ENCODE results near the gene MED27.
A peak's percentile ranks its signal among the peaks of the same experiment; 100 is the strongest.

The MED27 gene

GRCh38 chr9:132079391-132080091 lies at the start of gene MED27:
Gene MED27, minus strand, starts transcription at chr9:132079867. Its CDS starts 23 bp downstream, at chr9:132079844.
- peak; percentile 79 for DNase-seq (ENCODE audit: low spot score)

- DNase-seq (ENCODE audit: low spot score): no peak
Observed at GRCh38 chr9:132127888-132128534, 48.3 kb upstream of the MED27 start.

- DNase-seq (ENCODE audit: low spot score): no peak
Observed at GRCh38 chr9:132126680-132127236, 47.1 kb upstream of the MED27 start.

GRCh38 chr9:132125944-132126679 lies 46.4 kb upstream of the MED27 start:
- DNase-seq (ENCODE audit: low spot score): no peak

GRCh38 chr9:132125361-132125760 lies 45.7 kb upstream of the MED27 start:
- no peak for DNase-seq (ENCODE audit: low spot score)

- no peak for DNase-seq (ENCODE audit: low spot score)
Observed at GRCh38 chr9:132124800-132125199, 45.1 kb upstream of the MED27 start.

GRCh38 chr9:132121021-132121420 lies 41.4 kb upstream of the MED27 start:
- DNase-seq (ENCODE audit: low spot score): no peak

GRCh38 chr9:132117694-132118093 lies 38.0 kb upstream of the MED27 start:
- DNase-seq (ENCODE audit: low spot score): no peak

GRCh38 chr9:132116583-132116982 lies 36.9 kb upstream of the MED27 start:
- no peak for DNase-seq (ENCODE audit: low spot score)

GRCh38 chr9:132114102-132114707 lies 34.5 kb upstream of the MED27 start:
- DNase-seq (ENCODE audit: low spot score): peak; percentile 68

- no peak for DNase-seq (ENCODE audit: low spot score)
Observed at GRCh38 chr9:132109291-132109690, 29.6 kb upstream of the MED27 start.

- DNase-seq (ENCODE audit: low spot score): no peak
Observed at GRCh38 chr9:132108728-132109127, 29.1 kb upstream of the MED27 start.

- DNase-seq (ENCODE audit: low spot score): no peak
Observed at GRCh38 chr9:132099741-132100407, 20.2 kb upstream of the MED27 start.

GRCh38 chr9:132099167-132099566 lies 19.5 kb upstream of the MED27 start:
- DNase-seq (ENCODE audit: low spot score): no peak

GRCh38 chr9:132094314-132094791 lies 14.7 kb upstream of the MED27 start:
- no peak for DNase-seq (ENCODE audit: low spot score)

- DNase-seq (ENCODE audit: low spot score): no peak
Observed at GRCh38 chr9:132090771-132091170, 11.1 kb upstream of the MED27 start.

- no peak for DNase-seq (ENCODE audit: low spot score)
Observed at GRCh38 chr9:132087438-132088030, 7.9 kb upstream of the MED27 start.

GRCh38 chr9:132082188-132082587 lies 2.5 kb upstream of the MED27 start:
- no peak for DNase-seq (ENCODE audit: low spot score)

GRCh38 chr9:132078699-132079356 lies 839 bp downstream of the MED27 start:
- DNase-seq (ENCODE audit: low spot score): no peak

GRCh38 chr9:132077881-132078698 lies 1.6 kb downstream of the MED27 start:
- DNase-seq (ENCODE audit: low spot score): no peak

Data from HuH-7.5 (cell line).